ENCODE measurements around the gene ARHGAP22.

DNA sequence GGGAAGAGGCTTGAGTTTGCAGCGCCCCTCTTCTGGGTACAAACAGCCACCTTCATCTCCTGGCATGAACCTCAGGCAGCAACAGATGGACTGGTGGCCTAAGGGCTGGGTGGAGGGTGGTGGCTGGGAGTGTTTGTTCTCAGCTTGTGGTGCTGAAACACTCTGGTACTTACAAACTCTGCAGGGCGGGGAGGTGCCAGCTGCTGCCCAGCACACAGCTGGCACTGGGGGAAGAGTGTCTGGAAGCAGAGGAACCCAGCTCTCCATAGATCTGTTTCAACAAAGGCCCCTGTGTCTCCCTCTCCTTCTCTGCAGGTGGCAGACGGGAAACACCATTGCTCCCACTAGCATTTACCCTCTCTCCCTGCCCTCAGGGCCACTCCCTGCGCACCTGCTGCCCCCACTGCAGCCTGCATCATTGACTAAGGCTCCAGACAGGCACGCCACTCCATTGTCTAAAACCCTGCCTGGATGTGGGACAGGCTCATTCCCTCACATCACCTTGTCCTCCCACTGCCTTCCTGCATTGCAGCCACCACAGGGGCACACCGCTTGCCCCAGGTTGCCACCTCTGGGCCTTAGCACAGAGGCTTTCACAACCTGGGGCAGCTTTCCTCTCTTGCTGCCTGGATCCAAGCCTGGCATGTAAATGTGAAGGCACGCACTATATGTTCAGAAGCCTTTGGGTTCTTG, 6.5 kb downstream of the ARHGAP22 start:
- TF ChIP-seq TEAD4 (IDR thresholded peaks at IDR 0.05; ENCODE audit: borderline replicate concordance, insufficient read depth), result no peak
- TF ChIP-seq EP300 (IDR thresholded peaks at IDR 0.05; ENCODE audit: borderline replicate concordance in 1 of 2, low read depth in 1 of 2, low read length in 1 of 2), result no peak
- no peak for TF ChIP-seq GATA2 (CRISPR knock-in tag; IDR thresholded peaks at IDR 0.05)
- TF ChIP-seq RFX5 (IDR thresholded peaks at IDR 0.05; ENCODE audit: low read length), result no peak
- TF ChIP-seq ELF1 (IDR thresholded peaks at IDR 0.05), result no peak
- TF ChIP-seq CHD2 (IDR thresholded peaks at IDR 0.05; ENCODE audit: low read length, partially characterized antibody), result no peak
- no peak for TF ChIP-seq GABPA (IDR thresholded peaks at IDR 0.05; ENCODE audit: low read depth)
- no peak for TF ChIP-seq TAF1 (IDR thresholded peaks at IDR 0.05; ENCODE audit: borderline replicate concordance, low read depth, low read length)
- TF ChIP-seq, protein P1, sequence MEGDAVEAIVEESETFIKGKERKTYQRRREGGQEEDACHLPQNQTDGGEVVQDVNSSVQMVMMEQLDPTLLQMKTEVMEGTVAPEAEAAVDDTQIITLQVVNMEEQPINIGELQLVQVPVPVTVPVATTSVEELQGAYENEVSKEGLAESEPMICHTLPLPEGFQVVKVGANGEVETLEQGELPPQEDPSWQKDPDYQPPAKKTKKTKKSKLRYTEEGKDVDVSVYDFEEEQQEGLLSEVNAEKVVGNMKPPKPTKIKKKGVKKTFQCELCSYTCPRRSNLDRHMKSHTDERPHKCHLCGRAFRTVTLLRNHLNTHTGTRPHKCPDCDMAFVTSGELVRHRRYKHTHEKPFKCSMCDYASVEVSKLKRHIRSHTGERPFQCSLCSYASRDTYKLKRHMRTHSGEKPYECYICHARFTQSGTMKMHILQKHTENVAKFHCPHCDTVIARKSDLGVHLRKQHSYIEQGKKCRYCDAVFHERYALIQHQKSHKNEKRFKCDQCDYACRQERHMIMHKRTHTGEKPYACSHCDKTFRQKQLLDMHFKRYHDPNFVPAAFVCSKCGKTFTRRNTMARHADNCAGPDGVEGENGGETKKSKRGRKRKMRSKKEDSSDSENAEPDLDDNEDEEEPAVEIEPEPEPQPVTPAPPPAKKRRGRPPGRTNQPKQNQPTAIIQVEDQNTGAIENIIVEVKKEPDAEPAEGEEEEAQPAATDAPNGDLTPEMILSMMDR (IDR thresholded peaks at IDR 0.05), result no peak
- TF ChIP-seq ZBTB33 (IDR thresholded peaks at IDR 0.05; ENCODE audit: borderline replicate concordance, low read depth), result no peak
- TF ChIP-seq SIN3A (IDR thresholded peaks at IDR 0.05; ENCODE audit: borderline replicate concordance, low read depth, low read length), result no peak
- no peak for TF ChIP-seq YY1 (IDR thresholded peaks at IDR 0.05; ENCODE audit: low read depth)
